Measurements from ENCODE around the gene CBX5. TPM values are rescaled to one million over a fixed set of nuclear protein-coding genes. Genes with fewer than 3 reads are reported as not detected.

CBX5 gene
- total and polyA plus RNA-seq, 10 of the 15 experiments (the other 5 are each of a cell fraction or from before 2014, with no cell fraction given): 46.7 to 138 (median 74.6) TPM

- no peak for TF ChIP-seq TCF12 (IDR thresholded peaks at IDR 0.05; ENCODE audit: low read depth, low read length)
- no peak for TF ChIP-seq ELK1 (IDR thresholded peaks at IDR 0.05; ENCODE audit: low read depth, low read length)
- TF ChIP-seq SUPT20H (IDR thresholded peaks at IDR 0.05; ENCODE audit: borderline replicate concordance, control insufficient read depth, low read depth, low read length): no peak
- TF ChIP-seq YY1 (IDR thresholded peaks at IDR 0.05; ENCODE audit: low read depth, low read length): no peak
- no peak for TF ChIP-seq MXI1 (IDR thresholded peaks at IDR 0.05; ENCODE audit: low read depth, low read length)
Observed at GRCh38 chr12:54273981-54274380, 5.9 kb downstream of the CBX5 start (continued).

GRCh38 chr12:54272214-54272613 is 7.7 kb downstream of the CBX5 start:
- H3K4me3 ChIP-seq: no peak overlapping the region
- WGBS (ENCODE audit: insufficient coverage, insufficient replicate concordance, low lambda C conversion rate, missing lambda C conversion rate): 76% methylated on average over 1 of the region's 1 CpG
- no peak overlapping the region for H3K9ac ChIP-seq (ENCODE audit: control insufficient read depth, insufficient read depth, low read length)
- no peaks in the 10 kb centered on the region for H4K20me1 ChIP-seq (ENCODE audit: control insufficient read depth, insufficient read depth)
- POLR2A ChIA-PET: interaction anchor here (1.0 to 2.1 kb wide), 5 partner anchors 9 to 53 kb away, joined by 3 to 9 read pairs (median 4); partner anchors contain the start of genes COPZ1 and HNRNPA1
- FAIRE-seq (peak; percentile 70), ATAC-seq (peak; percentile 74), DNase-seq (ENCODE audit: low read depth, low spot score) (no peak)
- peak overlapping the region; percentile 27; the same call in 1 of the 2 replicates for H3K27ac ChIP-seq (ENCODE audit: control insufficient read depth, insufficient read depth)
- RAD21 ChIA-PET (ENCODE audit: unreplicated experiment): interaction anchor here (0.7 to 1.3 kb wide), 4 partner anchors 9 to 53 kb away, joined by 3 to 8 read pairs (median 4); partner anchors contain the start of genes COPZ1 and HNRNPA1
- no peaks in the 10 kb centered on the region for H3K9me3 ChIP-seq (replicated peaks; ENCODE audit: control insufficient read depth, insufficient read depth, low read length)
- CTCF ChIA-PET: interaction anchor here (1.0 to 8.4 kb wide), 6 partner anchors 10 to 23 kb away, joined by 3 to 49 read pairs (median 4); no protein-coding TSS in a partner anchor
- peak overlapping the region; percentile 27; the same call in 1 of the 2 replicates for H3K4me2 ChIP-seq (ENCODE audit: control insufficient read depth, insufficient read depth)
- SMC1A ChIA-PET (ENCODE audit: uncharacterized antibody, unreplicated experiment): interaction anchor here (0.8 to 3.2 kb wide), 8 partner anchors 9 to 52 kb away, joined by 3 to 21 read pairs (median 4); no protein-coding TSS in a partner anchor
- in situ Hi-C loops (cut with MboI) (no loop called here), intact Hi-C loops (cut with micrococcal nuclease; ENCODE audit: unreplicated experiment) (no loop called here)
- no peaks in the 10 kb centered on the region for H3K27me3 ChIP-seq (replicated peaks in 1 of 2; ENCODE audit: control insufficient read depth in 2 of 2, insufficient read depth in 2 of 2, low read length in 1 of 2)
- peaks cover 0 to 7% of the 10 kb centered on the region in 2 experiments; a peak in 2 of 4 replicates for H3K36me3 ChIP-seq (ENCODE audit: control insufficient read depth in 2 of 2, insufficient read depth in 2 of 2, low read length in 1 of 2)
- peaks cover 57% of the 10 kb centered on the region for H3K79me2 ChIP-seq (ENCODE audit: control insufficient read depth, insufficient read depth, low read length)
- TF ChIP-seq ZNF384 (IDR thresholded peaks at IDR 0.05; ENCODE audit: borderline replicate concordance, low read depth, low read length) (peak; percentile 49; the same call in 1 of the 2 replicates), NKRF (conservative IDR thresholded peaks at IDR 0.05) (no peak), LARP7 (IDR thresholded peaks at IDR 0.05) (no peak), CBX3 (IDR thresholded peaks at IDR 0.05; ENCODE audit: borderline replicate concordance, low read depth) (no peak), JUNB (IDR thresholded peaks at IDR 0.05) (peak; percentile 58), USF2 (IDR thresholded peaks at IDR 0.05; ENCODE audit: borderline replicate concordance, low read depth, low read length) (no peak), SREBF1 (IDR thresholded peaks at IDR 0.05; ENCODE audit: low read length) (no peak), ZBED1 (IDR thresholded peaks at IDR 0.05; ENCODE audit: borderline replicate concordance) (0 out of 2 replicates have a peak, but pooled peaks have one; percentile 23), ZNF24 (IDR thresholded peaks at IDR 0.05) (no peak)
- BruUV-seq (replicated peaks): no TSS peak
- H2AFZ ChIP-seq (ENCODE audit: control insufficient read depth, low read depth, low read length): no peak overlapping the region
- H3K4me1 ChIP-seq (ENCODE audit: control insufficient read depth, insufficient read depth, low read length): peaks cover 24% of the 10 kb centered on the region

Data from GM12878 (cell line).